Erythroblast (primary cell): ENCODE data around the gene TRAPPC6A.

ENCODE experiments used
- GATA1 ChIP-seq: IDR thresholded peaks from 2 replicates; pipeline ENCODE4 v1.6.1; 2011; ENCODE audit warnings: low read depth, mild to moderate bottlenecking, control low read depth, low read length, moderate library complexity
- POLR2A ChIP-seq: IDR thresholded peaks from 2 replicates; pipeline ENCODE4 v1.6.1; 2011; ENCODE audit warnings: mild to moderate bottlenecking, low read length

DNA sequence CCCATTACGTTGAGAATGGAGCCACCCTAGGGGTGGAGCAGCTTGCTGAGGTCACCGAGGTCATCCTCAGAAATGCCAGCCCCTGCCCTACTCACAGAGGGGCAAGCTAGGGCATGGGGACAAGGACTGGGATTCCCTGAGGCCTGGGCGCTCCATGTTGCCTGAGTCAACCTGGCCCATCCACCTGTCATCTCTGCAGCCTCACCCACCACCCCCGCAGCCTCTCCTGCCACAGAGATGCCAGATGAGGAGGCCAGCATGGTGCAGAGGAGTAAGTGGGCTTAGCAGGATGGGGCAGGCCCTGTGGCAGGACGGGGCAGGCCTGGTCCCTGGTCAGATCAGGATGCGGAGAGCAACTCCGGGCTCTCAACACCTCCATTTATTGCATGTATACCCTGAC, 26.7 kb downstream of the TRAPPC6A start:
- TF ChIP-seq POLR2A (no peak), GATA1 (no peak)
